Parathyroid adenoma (tissue), 2 donors: ENCODE results near the gene AKAP1.

Source experiments
- H2AFZ ChIP-seq: fragments of 300-600 bp; sonication (generic); one replicate; pipeline ENCODE4 v1.7.0; 2017; ENCODE audit warnings: antibody characterized with exemption, mild to moderate bottlenecking
- H3K27ac ChIP-seq: fragments of 300-600 bp; sonication (generic); one replicate; pipeline ENCODE4 v1.7.0; 2017
- H3K27me3 ChIP-seq: fragments of 300-600 bp; sonication (generic); one replicate; pipeline ENCODE4 v1.7.0; 2017; ENCODE audit warnings: low read length; ENCODE audit not compliant: control insufficient read depth, insufficient read depth
- H3K36me3 ChIP-seq: fragments of 300-600 bp; sonication (generic); one replicate; pipeline ENCODE4 v1.7.0; 2017; ENCODE audit warnings: low read length; ENCODE audit not compliant: control insufficient read depth, insufficient read depth
- H3K4me1 ChIP-seq: fragments of 300-600 bp; sonication (generic); one replicate; pipeline ENCODE4 v1.7.0; 2017; ENCODE audit warnings: control low read depth
- H3K4me2 ChIP-seq: fragments of 300-600 bp; sonication (generic); one replicate; pipeline ENCODE4 v1.7.0; 2017; ENCODE audit warnings: low read length
- H3K4me3 ChIP-seq: fragments of 300-600 bp; sonication (generic); one replicate; pipeline ENCODE4 v1.7.0; 2017; ENCODE audit warnings: low read depth, low read length
- H3K79me2 ChIP-seq: fragments of 300-600 bp; sonication (generic); one replicate; pipeline ENCODE4 v1.7.0; 2017; ENCODE audit warnings: control low read depth
- H3K9ac ChIP-seq: fragments of 300-600 bp; sonication (generic); one replicate; pipeline ENCODE4 v1.7.0; 2017; ENCODE audit warnings: mild to moderate bottlenecking
- H3K9me3 ChIP-seq: fragments of 300-600 bp; sonication (generic); one replicate; pipeline ENCODE4 v1.7.0; 2017; ENCODE audit warnings: low read length; ENCODE audit not compliant: control insufficient read depth
- TF ChIP-seq, protein P1 (sequence below): fragments of 300-600 bp; sonication (generic); IDR thresholded peaks from one replicate; pipeline ENCODE4 v1.7.0; 2017; ENCODE audit warnings: antibody characterized with exemption, mild to moderate bottlenecking
- donor health status: primary hyperparathyroidism.

AKAP1 gene

GRCh38 chr17:57105591-57105990 is 20.5 kb downstream of the AKAP1 start:
- Histone ChIP-seq H3K9me3 (no peaks in the 10 kb centered on the region), H3K4me2 (no peak overlapping the region), H3K27ac (no peak overlapping the region), H3K36me3 (no peaks in the 10 kb centered on the region), H3K27me3 (no peaks in the 10 kb centered on the region), H3K79me2 (peaks cover 28% of the 10 kb centered on the region), H3K9ac (no peak overlapping the region), H3K4me1 (peaks cover 12% of the 10 kb centered on the region), H3K4me3 (no peak overlapping the region), H2AFZ (no peak overlapping the region)
- TF ChIP-seq, protein P1, sequence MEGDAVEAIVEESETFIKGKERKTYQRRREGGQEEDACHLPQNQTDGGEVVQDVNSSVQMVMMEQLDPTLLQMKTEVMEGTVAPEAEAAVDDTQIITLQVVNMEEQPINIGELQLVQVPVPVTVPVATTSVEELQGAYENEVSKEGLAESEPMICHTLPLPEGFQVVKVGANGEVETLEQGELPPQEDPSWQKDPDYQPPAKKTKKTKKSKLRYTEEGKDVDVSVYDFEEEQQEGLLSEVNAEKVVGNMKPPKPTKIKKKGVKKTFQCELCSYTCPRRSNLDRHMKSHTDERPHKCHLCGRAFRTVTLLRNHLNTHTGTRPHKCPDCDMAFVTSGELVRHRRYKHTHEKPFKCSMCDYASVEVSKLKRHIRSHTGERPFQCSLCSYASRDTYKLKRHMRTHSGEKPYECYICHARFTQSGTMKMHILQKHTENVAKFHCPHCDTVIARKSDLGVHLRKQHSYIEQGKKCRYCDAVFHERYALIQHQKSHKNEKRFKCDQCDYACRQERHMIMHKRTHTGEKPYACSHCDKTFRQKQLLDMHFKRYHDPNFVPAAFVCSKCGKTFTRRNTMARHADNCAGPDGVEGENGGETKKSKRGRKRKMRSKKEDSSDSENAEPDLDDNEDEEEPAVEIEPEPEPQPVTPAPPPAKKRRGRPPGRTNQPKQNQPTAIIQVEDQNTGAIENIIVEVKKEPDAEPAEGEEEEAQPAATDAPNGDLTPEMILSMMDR = no peak

DNA sequence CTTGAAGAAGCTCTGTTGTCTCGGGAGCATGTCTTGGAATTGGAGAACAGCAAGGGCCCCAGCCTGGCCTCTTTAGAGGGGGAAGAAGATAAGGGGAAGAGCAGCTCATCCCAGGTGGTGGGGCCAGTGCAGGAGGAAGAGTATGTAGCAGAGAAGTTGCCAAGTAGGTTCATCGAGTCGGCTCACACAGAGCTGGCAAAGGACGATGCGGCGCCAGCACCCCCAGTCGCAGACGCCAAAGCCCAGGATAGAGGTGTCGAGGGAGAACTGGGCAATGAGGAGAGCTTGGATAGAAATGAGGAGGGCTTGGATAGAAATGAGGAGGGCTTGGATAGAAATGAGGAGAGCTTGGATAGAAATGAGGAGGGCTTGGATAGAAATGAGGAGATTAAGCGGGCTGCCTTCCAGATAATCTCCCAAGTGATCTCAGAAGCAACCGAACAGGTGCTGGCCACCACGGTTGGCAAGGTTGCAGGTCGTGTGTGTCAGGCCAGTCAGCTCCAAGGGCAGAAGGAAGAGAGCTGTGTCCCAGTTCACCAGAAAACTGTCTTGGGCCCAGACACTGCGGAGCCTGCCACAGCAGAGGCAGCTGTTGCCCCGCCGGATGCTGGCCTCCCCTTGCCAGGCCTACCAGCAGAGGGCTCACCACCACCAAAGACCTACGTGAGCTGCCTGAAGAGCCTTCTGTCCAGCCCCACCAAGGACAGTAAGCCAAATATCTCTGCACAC is 21.2 kb downstream of the AKAP1 start:
- H3K4me2 ChIP-seq = peak overlapping the region; percentile 9

DNA sequence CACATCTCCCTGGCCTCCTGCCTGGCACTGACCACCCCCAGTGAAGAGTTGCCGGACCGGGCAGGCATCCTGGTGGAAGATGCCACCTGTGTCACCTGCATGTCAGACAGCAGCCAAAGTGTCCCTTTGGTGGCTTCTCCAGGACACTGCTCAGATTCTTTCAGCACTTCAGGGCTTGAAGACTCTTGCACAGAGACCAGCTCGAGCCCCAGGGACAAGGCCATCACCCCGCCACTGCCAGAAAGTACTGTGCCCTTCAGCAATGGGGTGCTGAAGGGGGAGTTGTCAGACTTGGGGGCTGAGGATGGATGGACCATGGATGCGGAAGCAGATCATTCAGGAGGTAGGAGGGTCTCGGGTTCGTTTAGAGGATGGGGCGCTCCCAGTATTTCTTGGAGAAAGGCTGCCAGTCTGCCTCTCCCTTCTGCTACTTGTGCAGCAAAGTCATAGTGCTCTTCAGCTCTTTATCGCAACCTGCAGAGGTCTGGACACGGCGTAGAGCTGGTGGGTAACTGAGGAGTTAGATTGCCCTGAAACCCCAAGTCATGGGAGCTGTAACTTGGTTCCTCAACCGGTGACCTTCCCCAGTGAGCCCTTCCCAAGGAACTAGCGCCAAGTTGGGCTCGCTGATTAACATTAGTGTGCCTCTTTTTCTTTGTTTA is 21.9 kb downstream of the AKAP1 start:
- no peak overlapping the region for H2AFZ ChIP-seq
- TF ChIP-seq, protein P1 = no peak
- no peaks in the 10 kb centered on the region for H3K27me3 ChIP-seq
- no peaks in the 10 kb centered on the region for H3K36me3 ChIP-seq
- peak overlapping the region; percentile 3 for H3K27ac ChIP-seq
- no peak overlapping the region for H3K9ac ChIP-seq
- H3K4me2 ChIP-seq = peak overlapping the region; percentile 9
- H3K4me3 ChIP-seq = no peak overlapping the region
- H3K4me1 ChIP-seq = peaks cover 16% of the 10 kb centered on the region
- H3K79me2 ChIP-seq = peaks cover 25% of the 10 kb centered on the region
- H3K9me3 ChIP-seq = no peaks in the 10 kb centered on the region

More for the DNA sequence above, 21.2 kb downstream of the AKAP1 start:
- peak overlapping the region; percentile 3 for H3K27ac ChIP-seq
- H3K79me2 ChIP-seq = peaks cover 28% of the 10 kb centered on the region
- TF ChIP-seq, protein P1 = peak; percentile 55
- no peak overlapping the region for H2AFZ ChIP-seq
- no peaks in the 10 kb centered on the region for H3K27me3 ChIP-seq
- H3K36me3 ChIP-seq = no peaks in the 10 kb centered on the region
- H3K9me3 ChIP-seq = no peaks in the 10 kb centered on the region
- peaks cover 16% of the 10 kb centered on the region for H3K4me1 ChIP-seq
- H3K4me3 ChIP-seq = no peak overlapping the region
- H3K9ac ChIP-seq = no peak overlapping the region

DNA sequence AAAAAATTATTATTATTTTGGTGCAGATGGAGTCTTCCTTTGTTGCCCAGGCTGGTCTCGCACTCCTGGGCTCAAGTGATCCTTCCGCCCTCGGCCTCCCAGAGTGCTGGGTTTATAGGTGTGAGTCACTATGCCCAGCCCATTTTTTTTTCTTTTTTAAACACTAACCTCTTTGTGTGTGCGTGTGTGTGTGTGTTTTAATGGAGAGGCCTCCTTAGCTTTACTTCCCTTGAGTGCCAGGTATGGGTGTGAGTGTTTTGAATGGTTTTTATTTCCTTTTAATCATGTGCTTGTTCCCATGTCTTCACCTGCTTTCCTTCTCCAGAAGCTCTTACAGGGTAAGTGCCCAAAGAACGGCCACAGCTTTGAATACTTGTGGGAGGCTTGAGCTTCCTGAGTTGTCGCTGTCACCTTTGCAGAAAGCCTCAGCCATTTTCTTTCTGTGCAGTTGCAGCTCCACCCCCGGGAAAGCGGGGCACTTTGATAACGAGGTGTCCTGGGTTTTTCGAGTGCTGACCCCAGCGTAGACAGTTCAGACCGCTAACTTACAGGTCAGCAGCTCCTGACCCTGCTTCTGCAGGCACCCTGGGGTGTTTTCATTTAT is 22.6 kb downstream of the AKAP1 start:
- peaks cover 25% of the 10 kb centered on the region for H3K79me2 ChIP-seq
- H3K27me3 ChIP-seq = no peaks in the 10 kb centered on the region
- H3K9ac ChIP-seq = no peak overlapping the region
- H3K27ac ChIP-seq = no peak overlapping the region
- no peak overlapping the region for H3K4me2 ChIP-seq
- H3K9me3 ChIP-seq = no peaks in the 10 kb centered on the region
- no peak overlapping the region for H3K4me3 ChIP-seq
- TF ChIP-seq, protein P1 = no peak
- no peak overlapping the region for H2AFZ ChIP-seq
- peaks cover 16% of the 10 kb centered on the region for H3K4me1 ChIP-seq
- no peaks in the 10 kb centered on the region for H3K36me3 ChIP-seq
